Liver (tissue), 9 donors: ENCODE results near the gene RGS10. TPM values are rescaled to one million over a fixed set of nuclear protein-coding genes. Genes with fewer than 3 reads are reported as not detected.

Experiments used
- DNase-seq: peaks from one replicate; pipeline ENCODE4 v3.0.0-alpha.2; 2017; ENCODE audit warnings: low spot score
- H3K27ac ChIP-seq, 2 donors: one replicate each; pipeline ENCODE4 v1.7.0; 2013; ENCODE audit warnings: inconsistent platforms in 2 of 2, low read length in 2 of 2, control low read depth in 1 of 2, low read depth in 1 of 2, mild to moderate bottlenecking in 1 of 2
- H3K27me3 ChIP-seq, 4 donors: one replicate each; pipeline versions ENCODE4 v1.6.1 to v1.7.0; 2013; ENCODE audit warnings: low read length in 3 of 4, inconsistent platforms in 1 of 4, mild to moderate bottlenecking in 1 of 4, moderate library complexity in 1 of 4; ENCODE audit not compliant: control insufficient read depth in 4 of 4, insufficient read depth in 4 of 4
- H3K36me3 ChIP-seq, 4 donors: one replicate each; pipeline versions ENCODE4 v1.6.1 to v1.7.0; 2013; ENCODE audit warnings: low read length in 3 of 4, mild to moderate bottlenecking in 3 of 4, low read depth in 1 of 4, moderate library complexity in 1 of 4; ENCODE audit not compliant: control insufficient read depth in 4 of 4, insufficient read depth in 3 of 4
- H3K4me1 ChIP-seq, 4 donors: one replicate each; pipeline versions ENCODE4 v1.6.1 to v1.7.0; 2013; ENCODE audit warnings: low read length in 3 of 4, mild to moderate bottlenecking in 3 of 4, moderate library complexity in 1 of 4; ENCODE audit not compliant: control insufficient read depth in 4 of 4, insufficient read depth in 4 of 4
- H3K4me3 ChIP-seq, 3 donors: one replicate each; pipeline versions ENCODE4 v1.6.1 to v1.7.0; 2013; ENCODE audit warnings: low read length in 3 of 3, control low read depth in 1 of 3, low read depth in 1 of 3, mild to moderate bottlenecking in 1 of 3
- H3K9ac ChIP-seq, 2 donors: one replicate each; pipeline ENCODE4 v1.7.0; 2013; ENCODE audit warnings: low read length in 2 of 2, mild to moderate bottlenecking in 2 of 2, moderate library complexity in 2 of 2, control low read depth in 1 of 2, low read depth in 1 of 2
- H3K9me3 ChIP-seq, 4 donors: one replicate each; pipeline versions ENCODE4 v1.6.1 to v1.7.0; 2013; ENCODE audit warnings: low read length in 3 of 4; ENCODE audit not compliant: control insufficient read depth in 4 of 4
- EGR1 ChIP-seq, 2 donors: IDR thresholded peaks; 2 replicates each; pipeline ENCODE4 v1.6.1; 2016 to 2018; ENCODE audit warnings: antibody characterized with exemption in 2 of 2, low read depth in 2 of 2
- FOXA1 ChIP-seq: IDR thresholded peaks from 2 replicates; pipeline ENCODE4 v1.6.1; 2016; ENCODE audit warnings: antibody characterized with exemption
- FOXA2 ChIP-seq: IDR thresholded peaks from 2 replicates; pipeline ENCODE4 v1.6.1; 2016; ENCODE audit warnings: antibody characterized with exemption
- GABPA ChIP-seq, 2 donors: IDR thresholded peaks in 1 of 2; conservative IDR thresholded peaks in 1 of 2; 2 replicates each; pipeline ENCODE4 v1.6.1; 2016; ENCODE audit warnings: antibody characterized with exemption in 2 of 2, mild to moderate bottlenecking in 1 of 2, moderate library complexity in 1 of 2
- HNF4A ChIP-seq, 2 donors: conservative IDR thresholded peaks; 2 replicates each; pipeline ENCODE4 v1.6.1; 2016; ENCODE audit warnings: antibody characterized with exemption in 2 of 2, mild to moderate bottlenecking in 2 of 2
- JUND ChIP-seq, 2 donors: IDR thresholded peaks; 2 replicates each; pipeline ENCODE4 v1.6.1; 2016; ENCODE audit warnings: antibody characterized with exemption in 2 of 2
- NR2F2 ChIP-seq: IDR thresholded peaks from 2 replicates; pipeline ENCODE4 v1.6.1; 2016; ENCODE audit warnings: antibody characterized with exemption
- RXRA ChIP-seq, 2 donors: IDR thresholded peaks; 2 replicates each; pipeline ENCODE4 v1.6.1; 2017 to 2018; ENCODE audit warnings: antibody characterized with exemption in 2 of 2, mild to moderate bottlenecking in 1 of 2
- SP1 ChIP-seq: IDR thresholded peaks from 2 replicates; pipeline ENCODE4 v1.6.1; 2018; ENCODE audit warnings: antibody characterized with exemption, mild to moderate bottlenecking
- TAF1 ChIP-seq: conservative IDR thresholded peaks from 2 replicates; pipeline ENCODE4 v1.6.1; 2016; ENCODE audit warnings: antibody characterized with exemption, mild to moderate bottlenecking
- WGBS: extraction: QIAGEN DNeasy Blood & Tissue Kit; methylation state at CpG from one replicate; pipeline ENCODE4 v1.1.7; 2013; 5-methylcytosine and 5-hydroxymethylcytosine counted together
- polyA plus RNA-seq, 2 donors: library from polyadenylated mRNA; stranded (reverse) in 1 of 2; unstranded in 1 of 2; fragments of 200-250 nt in 1 of 2; fragments of >200 nt in 1 of 2; fragmentation: Nextera tagmentation in 1 of 2; extraction: Ambion mirVana in 1 of 2; gene quantifications; one replicate each; pipeline versions ENCODE4 v1.2.1 to v1.2.3, GENCODE V29; 2013 to 2015
- total RNA-seq, 2 donors: library from RNA; depleted of rRNA; stranded (reverse); fragments of >200 nt; gene quantifications; one replicate each; pipeline ENCODE4 v1.2.3, GENCODE V29; 2014
- TF ChIP-seq, protein P1 (sequence below): IDR thresholded peaks from 2 replicates; pipeline ENCODE4 v1.6.1; 2016; ENCODE audit warnings: antibody characterized with exemption, mild to moderate bottlenecking
- TF ChIP-seq, protein P2 (sequence below): IDR thresholded peaks from 2 replicates; pipeline ENCODE4 v1.6.1; 2016; ENCODE audit warnings: antibody characterized with exemption
- TF ChIP-seq, protein P3 (sequence below): fragments of 150-350 bp; IDR thresholded peaks from 2 replicates; pipeline ENCODE4 v1.5.1; 2017; ENCODE audit warnings: improper control_type of control experiment, low read depth, low read length; ENCODE audit not compliant: missing input control
- TF ChIP-seq, protein P4 (sequence below): IDR thresholded peaks from 2 replicates; pipeline ENCODE4 v1.6.1; 2016; ENCODE audit warnings: antibody characterized with exemption
- donor health status: healthy.
- donor health status: healthy.
- donor health status: healthy.
- donor health status: healthy.
- donor health status: healthy.

RGS10 gene
- total and polyA plus RNA-seq, 4 donors: 1.8 to 51.9 (median 2.2) TPM

DNA sequence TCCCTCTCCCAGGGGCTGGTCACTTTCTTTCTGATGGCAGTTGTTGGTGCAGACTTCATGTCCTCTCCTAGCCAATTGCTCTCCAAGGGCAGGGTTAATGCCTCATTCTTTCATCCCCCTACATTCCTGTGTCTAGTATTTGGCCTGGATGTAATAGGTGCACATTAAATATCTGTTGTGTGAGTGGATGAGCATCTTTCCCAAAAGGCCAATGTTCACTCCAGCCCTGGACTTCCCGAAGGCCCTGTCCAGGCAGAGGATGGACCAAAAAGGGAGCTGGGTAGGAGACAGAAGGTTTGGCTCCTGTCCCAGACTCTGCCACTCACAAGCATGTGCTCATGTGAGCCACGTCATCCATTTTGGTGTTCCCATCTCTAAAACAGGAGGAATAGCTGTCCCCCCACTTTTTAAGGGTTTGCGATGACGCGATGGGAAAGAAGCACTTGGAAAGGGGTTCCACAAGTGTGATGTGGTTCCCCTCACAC lies 47.5 kb downstream of the RGS10 start:
- Histone ChIP-seq H3K9me3 (no peaks in the 10 kb centered on the region), H3K27ac (no peak overlapping the region), H3K36me3 (no peaks in the 10 kb centered on the region), H3K4me1 (no peaks in the 10 kb centered on the region), H3K27me3 (no peaks in the 10 kb centered on the region), H3K4me3 (no peak overlapping the region), H3K9ac (no peak overlapping the region)
- WGBS: 95% methylated on average over 5 of the region's 5 CpGs
- DNase-seq: no peak
- no peak for TF ChIP-seq TAF1
- TF ChIP-seq, protein P1, sequence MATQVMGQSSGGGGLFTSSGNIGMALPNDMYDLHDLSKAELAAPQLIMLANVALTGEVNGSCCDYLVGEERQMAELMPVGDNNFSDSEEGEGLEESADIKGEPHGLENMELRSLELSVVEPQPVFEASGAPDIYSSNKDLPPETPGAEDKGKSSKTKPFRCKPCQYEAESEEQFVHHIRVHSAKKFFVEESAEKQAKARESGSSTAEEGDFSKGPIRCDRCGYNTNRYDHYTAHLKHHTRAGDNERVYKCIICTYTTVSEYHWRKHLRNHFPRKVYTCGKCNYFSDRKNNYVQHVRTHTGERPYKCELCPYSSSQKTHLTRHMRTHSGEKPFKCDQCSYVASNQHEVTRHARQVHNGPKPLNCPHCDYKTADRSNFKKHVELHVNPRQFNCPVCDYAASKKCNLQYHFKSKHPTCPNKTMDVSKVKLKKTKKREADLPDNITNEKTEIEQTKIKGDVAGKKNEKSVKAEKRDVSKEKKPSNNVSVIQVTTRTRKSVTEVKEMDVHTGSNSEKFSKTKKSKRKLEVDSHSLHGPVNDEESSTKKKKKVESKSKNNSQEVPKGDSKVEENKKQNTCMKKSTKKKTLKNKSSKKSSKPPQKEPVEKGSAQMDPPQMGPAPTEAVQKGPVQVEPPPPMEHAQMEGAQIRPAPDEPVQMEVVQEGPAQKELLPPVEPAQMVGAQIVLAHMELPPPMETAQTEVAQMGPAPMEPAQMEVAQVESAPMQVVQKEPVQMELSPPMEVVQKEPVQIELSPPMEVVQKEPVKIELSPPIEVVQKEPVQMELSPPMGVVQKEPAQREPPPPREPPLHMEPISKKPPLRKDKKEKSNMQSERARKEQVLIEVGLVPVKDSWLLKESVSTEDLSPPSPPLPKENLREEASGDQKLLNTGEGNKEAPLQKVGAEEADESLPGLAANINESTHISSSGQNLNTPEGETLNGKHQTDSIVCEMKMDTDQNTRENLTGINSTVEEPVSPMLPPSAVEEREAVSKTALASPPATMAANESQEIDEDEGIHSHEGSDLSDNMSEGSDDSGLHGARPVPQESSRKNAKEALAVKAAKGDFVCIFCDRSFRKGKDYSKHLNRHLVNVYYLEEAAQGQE: no peak
- no peak for TF ChIP-seq GABPA (IDR thresholded peaks at IDR 0.05 in 1 of 2, conservative IDR thresholded peaks at IDR 0.05 in 1 of 2)
- TF ChIP-seq FOXA2: no peak
- TF ChIP-seq, protein P2, sequence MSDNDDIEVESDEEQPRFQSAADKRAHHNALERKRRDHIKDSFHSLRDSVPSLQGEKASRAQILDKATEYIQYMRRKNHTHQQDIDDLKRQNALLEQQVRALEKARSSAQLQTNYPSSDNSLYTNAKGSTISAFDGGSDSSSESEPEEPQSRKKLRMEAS: no peak
- TF ChIP-seq RXRA (IDR thresholded peaks at IDR 0.05): no peak
- no peak for TF ChIP-seq EGR1 (IDR thresholded peaks at IDR 0.05; ENCODE audit: low read depth in 2 of 2)
- TF ChIP-seq NR2F2: no peak
- no peak for TF ChIP-seq JUND (IDR thresholded peaks at IDR 0.05)
- TF ChIP-seq, protein P3, sequence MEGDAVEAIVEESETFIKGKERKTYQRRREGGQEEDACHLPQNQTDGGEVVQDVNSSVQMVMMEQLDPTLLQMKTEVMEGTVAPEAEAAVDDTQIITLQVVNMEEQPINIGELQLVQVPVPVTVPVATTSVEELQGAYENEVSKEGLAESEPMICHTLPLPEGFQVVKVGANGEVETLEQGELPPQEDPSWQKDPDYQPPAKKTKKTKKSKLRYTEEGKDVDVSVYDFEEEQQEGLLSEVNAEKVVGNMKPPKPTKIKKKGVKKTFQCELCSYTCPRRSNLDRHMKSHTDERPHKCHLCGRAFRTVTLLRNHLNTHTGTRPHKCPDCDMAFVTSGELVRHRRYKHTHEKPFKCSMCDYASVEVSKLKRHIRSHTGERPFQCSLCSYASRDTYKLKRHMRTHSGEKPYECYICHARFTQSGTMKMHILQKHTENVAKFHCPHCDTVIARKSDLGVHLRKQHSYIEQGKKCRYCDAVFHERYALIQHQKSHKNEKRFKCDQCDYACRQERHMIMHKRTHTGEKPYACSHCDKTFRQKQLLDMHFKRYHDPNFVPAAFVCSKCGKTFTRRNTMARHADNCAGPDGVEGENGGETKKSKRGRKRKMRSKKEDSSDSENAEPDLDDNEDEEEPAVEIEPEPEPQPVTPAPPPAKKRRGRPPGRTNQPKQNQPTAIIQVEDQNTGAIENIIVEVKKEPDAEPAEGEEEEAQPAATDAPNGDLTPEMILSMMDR: no peak
- no peak for TF ChIP-seq FOXA1
- TF ChIP-seq, protein P4, sequence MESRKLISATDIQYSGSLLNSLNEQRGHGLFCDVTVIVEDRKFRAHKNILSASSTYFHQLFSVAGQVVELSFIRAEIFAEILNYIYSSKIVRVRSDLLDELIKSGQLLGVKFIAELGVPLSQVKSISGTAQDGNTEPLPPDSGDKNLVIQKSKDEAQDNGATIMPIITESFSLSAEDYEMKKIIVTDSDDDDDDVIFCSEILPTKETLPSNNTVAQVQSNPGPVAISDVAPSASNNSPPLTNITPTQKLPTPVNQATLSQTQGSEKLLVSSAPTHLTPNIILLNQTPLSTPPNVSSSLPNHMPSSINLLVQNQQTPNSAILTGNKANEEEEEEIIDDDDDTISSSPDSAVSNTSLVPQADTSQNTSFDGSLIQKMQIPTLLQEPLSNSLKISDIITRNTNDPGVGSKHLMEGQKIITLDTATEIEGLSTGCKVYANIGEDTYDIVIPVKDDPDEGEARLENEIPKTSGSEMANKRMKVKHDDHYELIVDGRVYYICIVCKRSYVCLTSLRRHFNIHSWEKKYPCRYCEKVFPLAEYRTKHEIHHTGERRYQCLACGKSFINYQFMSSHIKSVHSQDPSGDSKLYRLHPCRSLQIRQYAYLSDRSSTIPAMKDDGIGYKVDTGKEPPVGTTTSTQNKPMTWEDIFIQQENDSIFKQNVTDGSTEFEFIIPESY: no peak

DNA sequence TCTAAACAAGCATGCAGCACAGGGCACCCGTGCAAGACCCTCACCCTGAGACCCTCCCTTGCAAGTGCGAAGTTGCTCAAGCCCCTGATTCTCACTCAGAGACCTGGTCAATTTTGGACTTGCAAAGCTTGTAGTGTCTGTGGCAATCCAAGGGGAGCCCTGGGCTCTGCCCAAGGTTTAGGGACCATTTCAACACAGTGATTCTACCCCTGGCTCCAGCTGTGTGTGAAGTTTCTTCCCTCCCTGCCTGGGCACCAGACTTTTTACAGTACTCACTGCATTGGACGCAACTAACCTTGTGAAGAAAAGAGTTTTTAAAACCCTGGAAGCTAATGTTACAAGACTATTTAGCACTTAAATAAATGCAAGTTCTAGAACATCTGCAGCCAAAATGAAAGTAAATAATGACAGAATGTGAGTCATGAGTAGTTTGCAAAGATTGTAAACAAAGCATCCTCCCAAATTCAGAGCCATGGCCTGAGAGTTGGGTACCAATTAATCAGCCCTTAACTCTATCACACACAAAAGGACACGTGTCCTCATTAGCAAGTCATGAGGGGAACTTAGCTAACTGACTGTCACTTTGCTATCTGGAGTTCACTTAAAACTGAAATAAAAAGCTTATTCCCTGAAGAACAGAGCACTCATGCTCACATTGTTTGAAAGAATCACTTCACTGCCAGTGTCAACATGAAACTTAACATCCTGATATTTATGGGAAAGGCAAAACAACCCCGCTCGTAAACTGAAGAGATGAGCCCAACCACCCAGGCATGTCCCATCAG lies 48.1 kb downstream of the RGS10 start:
- Histone ChIP-seq H3K4me1 (no peaks in the 10 kb centered on the region), H3K4me3 (no peak overlapping the region), H3K9ac (no peak overlapping the region), H3K27ac (no peak overlapping the region), H3K27me3 (no peaks in the 10 kb centered on the region), H3K9me3 (no peaks in the 10 kb centered on the region), H3K36me3 (no peaks in the 10 kb centered on the region)
- no peak for DNase-seq
- WGBS: 78% methylated on average over 6 of the region's 6 CpGs
- TF ChIP-seq FOXA1: no peak
- TF ChIP-seq HNF4A (conservative IDR thresholded peaks at IDR 0.05): no peak
- TF ChIP-seq, protein P2: no peak
- no peak for TF ChIP-seq SP1
- TF ChIP-seq NR2F2: no peak
- TF ChIP-seq TAF1: no peak
- TF ChIP-seq GABPA (IDR thresholded peaks at IDR 0.05 in 1 of 2, conservative IDR thresholded peaks at IDR 0.05 in 1 of 2): no peak
